ENCODE results near the gene XRRA1. TPM values are rescaled to one million over a fixed set of nuclear protein-coding genes. Genes with fewer than 3 reads are reported as not detected.

Gene XRRA1
- total RNA-seq, 1 experiment from 2014 or later: 10.4 TPM

DNA sequence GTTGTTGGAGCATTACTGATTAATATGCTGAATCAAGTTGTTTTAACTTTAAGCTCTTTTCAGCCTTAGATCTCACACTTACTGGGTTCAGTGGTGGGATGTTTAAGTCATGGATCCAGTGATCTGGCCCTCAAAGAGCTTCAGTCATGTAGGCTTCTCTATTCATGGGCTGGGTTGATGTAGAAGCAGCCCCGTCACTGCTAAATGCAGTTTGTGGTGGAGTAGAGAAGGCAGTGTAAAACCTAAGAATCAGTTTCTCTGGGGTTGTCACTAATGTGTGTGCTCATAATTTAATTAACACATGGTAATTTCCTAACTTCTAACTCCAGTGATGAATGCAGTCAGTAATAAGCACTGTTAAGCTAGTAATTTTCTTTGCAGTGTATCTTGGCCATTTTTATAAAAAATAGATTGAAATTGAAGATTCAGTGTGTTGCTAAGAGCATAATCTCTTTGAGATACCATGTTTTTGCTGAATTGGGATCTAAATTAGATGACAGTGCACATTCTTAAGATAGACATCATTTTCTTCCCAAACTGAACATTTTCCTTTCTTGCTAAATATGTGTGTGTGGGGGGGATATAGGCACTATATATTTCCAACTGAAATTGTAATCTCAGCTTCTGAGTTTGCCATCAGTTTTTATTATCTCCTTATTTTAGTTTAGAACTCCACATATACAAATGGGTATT, 9.2 kb upstream of the XRRA1 start (continued):
- TF ChIP-seq SP1 (CRISPR knock-in tag; conservative IDR thresholded peaks at IDR 0.05) (no peak), FOXK1 (CRISPR knock-in tag; IDR thresholded peaks at IDR 0.05) (no peak), SOX15 (CRISPR knock-in tag; IDR thresholded peaks at IDR 0.05) (no peak)
- TF ChIP-seq, protein P1, sequence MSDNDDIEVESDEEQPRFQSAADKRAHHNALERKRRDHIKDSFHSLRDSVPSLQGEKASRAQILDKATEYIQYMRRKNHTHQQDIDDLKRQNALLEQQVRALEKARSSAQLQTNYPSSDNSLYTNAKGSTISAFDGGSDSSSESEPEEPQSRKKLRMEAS (CRISPR knock-in tag; IDR thresholded peaks at IDR 0.05): no peak

DNA sequence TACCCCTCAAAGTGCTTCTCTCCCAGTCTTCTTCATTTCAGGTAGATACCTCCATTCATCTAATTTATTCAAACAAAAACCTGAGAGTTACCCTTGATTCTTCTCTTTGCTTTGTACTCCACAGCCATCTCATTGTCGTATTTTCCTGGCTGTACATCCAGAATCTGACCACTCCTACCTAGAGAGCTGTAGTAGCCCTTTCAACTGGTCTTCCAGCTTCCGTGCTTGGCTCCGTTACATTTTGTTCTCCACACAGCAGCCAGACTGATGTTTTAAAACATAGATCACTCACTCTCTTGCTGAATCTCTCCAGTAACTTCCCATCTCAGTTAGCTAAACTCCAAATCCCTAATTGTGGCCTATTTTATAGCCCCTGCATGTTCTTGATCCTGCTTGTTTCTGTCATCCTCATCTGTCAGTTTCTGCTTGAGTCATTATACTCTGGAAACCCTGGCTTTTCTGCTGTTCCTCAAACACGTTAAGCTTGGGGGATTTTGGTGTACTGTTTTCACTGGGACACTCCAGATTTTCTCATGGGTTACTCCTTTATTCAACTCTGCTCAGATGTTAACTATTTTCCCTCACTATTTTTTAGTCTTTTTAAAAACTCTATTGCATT, 7.6 kb upstream of the XRRA1 start:
- TF ChIP-seq MYBL2 (CRISPR knock-in tag; IDR thresholded peaks at IDR 0.05) (no peak), FOXK1 (CRISPR knock-in tag; IDR thresholded peaks at IDR 0.05) (no peak), RORB (CRISPR knock-in tag; IDR thresholded peaks at IDR 0.05) (no peak), ZNF423 (CRISPR knock-in tag; IDR thresholded peaks at IDR 0.05) (no peak), FOXP1 (CRISPR knock-in tag; IDR thresholded peaks at IDR 0.05; ENCODE audit: borderline replicate concordance) (no peak), ZNF121 (CRISPR knock-in tag; IDR thresholded peaks at IDR 0.05) (no peak), ESRRA (CRISPR knock-in tag; IDR thresholded peaks at IDR 0.05; ENCODE audit: borderline replicate concordance) (no peak), OVOL2 (CRISPR knock-in tag; IDR thresholded peaks at IDR 0.05; ENCODE audit: borderline replicate concordance) (no peak), SMAD4 (CRISPR knock-in tag; IDR thresholded peaks at IDR 0.05) (no peak)
- TF ChIP-seq, protein P2, sequence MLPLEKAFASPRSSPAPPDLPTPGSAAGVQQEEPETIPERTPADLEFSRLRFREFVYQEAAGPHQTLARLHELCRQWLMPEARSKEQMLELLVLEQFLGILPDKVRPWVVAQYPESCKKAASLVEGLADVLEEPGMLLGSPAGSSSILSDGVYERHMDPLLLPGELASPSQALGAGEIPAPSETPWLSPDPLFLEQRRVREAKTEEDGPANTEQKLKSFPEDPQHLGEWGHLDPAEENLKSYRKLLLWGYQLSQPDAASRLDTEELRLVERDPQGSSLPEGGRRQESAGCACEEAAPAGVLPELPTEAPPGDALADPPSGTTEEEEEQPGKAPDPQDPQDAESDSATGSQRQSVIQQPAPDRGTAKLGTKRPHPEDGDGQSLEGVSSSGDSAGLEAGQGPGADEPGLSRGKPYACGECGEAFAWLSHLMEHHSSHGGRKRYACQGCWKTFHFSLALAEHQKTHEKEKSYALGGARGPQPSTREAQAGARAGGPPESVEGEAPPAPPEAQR (CRISPR knock-in tag; IDR thresholded peaks at IDR 0.05): no peak
- TF ChIP-seq, protein P3, sequence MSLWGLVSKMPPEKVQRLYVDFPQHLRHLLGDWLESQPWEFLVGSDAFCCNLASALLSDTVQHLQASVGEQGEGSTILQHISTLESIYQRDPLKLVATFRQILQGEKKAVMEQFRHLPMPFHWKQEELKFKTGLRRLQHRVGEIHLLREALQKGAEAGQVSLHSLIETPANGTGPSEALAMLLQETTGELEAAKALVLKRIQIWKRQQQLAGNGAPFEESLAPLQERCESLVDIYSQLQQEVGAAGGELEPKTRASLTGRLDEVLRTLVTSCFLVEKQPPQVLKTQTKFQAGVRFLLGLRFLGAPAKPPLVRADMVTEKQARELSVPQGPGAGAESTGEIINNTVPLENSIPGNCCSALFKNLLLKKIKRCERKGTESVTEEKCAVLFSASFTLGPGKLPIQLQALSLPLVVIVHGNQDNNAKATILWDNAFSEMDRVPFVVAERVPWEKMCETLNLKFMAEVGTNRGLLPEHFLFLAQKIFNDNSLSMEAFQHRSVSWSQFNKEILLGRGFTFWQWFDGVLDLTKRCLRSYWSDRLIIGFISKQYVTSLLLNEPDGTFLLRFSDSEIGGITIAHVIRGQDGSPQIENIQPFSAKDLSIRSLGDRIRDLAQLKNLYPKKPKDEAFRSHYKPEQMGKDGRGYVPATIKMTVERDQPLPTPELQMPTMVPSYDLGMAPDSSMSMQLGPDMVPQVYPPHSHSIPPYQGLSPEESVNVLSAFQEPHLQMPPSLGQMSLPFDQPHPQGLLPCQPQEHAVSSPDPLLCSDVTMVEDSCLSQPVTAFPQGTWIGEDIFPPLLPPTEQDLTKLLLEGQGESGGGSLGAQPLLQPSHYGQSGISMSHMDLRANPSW (CRISPR knock-in tag; conservative IDR thresholded peaks at IDR 0.05; ENCODE audit: low read depth): no peak
- TF ChIP-seq, protein P1 (CRISPR knock-in tag; IDR thresholded peaks at IDR 0.05): no peak
- Mint-ChIP-seq H3K27ac (no peak overlapping the region), H3K9me3 (no peaks in the 10 kb centered on the region), H3K4me3 (no peak overlapping the region), H3K27me3 (ENCODE audit: low read depth) (no peaks in the 10 kb centered on the region), H3K4me1 (peaks cover 6% of the 10 kb centered on the region; the same call in 1 of the 2 replicates), H3K36me3 (peaks cover 11% of the 10 kb centered on the region; the same call in 1 of the 2 replicates)
- POLR2A ChIA-PET: interaction anchor here (0.5 kb wide), 1 partner anchor 429 kb away, joined by 3 read pairs; no protein-coding TSS in a partner anchor
- no peak for DNase-seq (ENCODE audit: low spot score)
- no peak for ATAC-seq
- CTCF ChIA-PET: interaction anchor here (0.9 to 1.0 kb wide), 3 partner anchors 66 to 315 kb away, joined by 3 read pairs; no protein-coding TSS in a partner anchor

DNA sequence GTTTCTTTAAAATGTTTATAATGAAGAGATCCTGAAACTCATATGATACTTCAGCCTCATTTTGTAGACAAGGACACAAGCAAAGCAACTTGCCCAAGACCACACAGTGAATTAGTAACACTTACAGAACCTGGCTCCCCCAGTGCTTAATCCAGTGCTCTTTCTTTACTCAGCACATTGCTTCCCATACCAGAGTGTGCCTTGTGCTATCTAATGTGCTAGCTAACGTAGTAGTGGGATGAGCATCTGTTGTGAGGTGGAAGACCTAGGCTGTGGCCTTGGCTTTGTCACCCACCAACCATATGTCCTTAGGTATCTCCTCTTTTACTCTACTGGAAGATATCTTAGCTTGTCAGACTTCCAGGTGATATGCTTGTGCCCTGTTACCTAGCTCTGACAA, 5.3 kb upstream of the XRRA1 start:
- no peak overlapping the region for H3K4me3 Mint-ChIP-seq
- ChIA-PET POLR2A (no interaction called here), CTCF (no interaction called here)
- H3K36me3 Mint-ChIP-seq: peaks cover 11% of the 10 kb centered on the region; the same call in 1 of the 2 replicates
- no peaks in the 10 kb centered on the region for H3K9me3 Mint-ChIP-seq
- DNase-seq (ENCODE audit: low spot score) (no peak), ATAC-seq (no peak)
- H3K27me3 Mint-ChIP-seq (ENCODE audit: low read depth): no peaks in the 10 kb centered on the region
- peaks cover 13% of the 10 kb centered on the region for H3K4me1 Mint-ChIP-seq
- no peak overlapping the region for H3K27ac Mint-ChIP-seq
- TF ChIP-seq, protein P4, sequence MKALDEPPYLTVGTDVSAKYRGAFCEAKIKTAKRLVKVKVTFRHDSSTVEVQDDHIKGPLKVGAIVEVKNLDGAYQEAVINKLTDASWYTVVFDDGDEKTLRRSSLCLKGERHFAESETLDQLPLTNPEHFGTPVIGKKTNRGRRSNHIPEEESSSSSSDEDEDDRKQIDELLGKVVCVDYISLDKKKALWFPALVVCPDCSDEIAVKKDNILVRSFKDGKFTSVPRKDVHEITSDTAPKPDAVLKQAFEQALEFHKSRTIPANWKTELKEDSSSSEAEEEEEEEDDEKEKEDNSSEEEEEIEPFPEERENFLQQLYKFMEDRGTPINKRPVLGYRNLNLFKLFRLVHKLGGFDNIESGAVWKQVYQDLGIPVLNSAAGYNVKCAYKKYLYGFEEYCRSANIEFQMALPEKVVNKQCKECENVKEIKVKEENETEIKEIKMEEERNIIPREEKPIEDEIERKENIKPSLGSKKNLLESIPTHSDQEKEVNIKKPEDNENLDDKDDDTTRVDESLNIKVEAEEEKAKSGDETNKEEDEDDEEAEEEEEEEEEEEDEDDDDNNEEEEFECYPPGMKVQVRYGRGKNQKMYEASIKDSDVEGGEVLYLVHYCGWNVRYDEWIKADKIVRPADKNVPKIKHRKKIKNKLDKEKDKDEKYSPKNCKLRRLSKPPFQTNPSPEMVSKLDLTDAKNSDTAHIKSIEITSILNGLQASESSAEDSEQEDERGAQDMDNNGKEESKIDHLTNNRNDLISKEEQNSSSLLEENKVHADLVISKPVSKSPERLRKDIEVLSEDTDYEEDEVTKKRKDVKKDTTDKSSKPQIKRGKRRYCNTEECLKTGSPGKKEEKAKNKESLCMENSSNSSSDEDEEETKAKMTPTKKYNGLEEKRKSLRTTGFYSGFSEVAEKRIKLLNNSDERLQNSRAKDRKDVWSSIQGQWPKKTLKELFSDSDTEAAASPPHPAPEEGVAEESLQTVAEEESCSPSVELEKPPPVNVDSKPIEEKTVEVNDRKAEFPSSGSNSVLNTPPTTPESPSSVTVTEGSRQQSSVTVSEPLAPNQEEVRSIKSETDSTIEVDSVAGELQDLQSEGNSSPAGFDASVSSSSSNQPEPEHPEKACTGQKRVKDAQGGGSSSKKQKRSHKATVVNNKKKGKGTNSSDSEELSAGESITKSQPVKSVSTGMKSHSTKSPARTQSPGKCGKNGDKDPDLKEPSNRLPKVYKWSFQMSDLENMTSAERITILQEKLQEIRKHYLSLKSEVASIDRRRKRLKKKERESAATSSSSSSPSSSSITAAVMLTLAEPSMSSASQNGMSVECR (CRISPR knock-in tag; IDR thresholded peaks at IDR 0.05; ENCODE audit: borderline replicate concordance): no peak
- TF ChIP-seq, protein P5, sequence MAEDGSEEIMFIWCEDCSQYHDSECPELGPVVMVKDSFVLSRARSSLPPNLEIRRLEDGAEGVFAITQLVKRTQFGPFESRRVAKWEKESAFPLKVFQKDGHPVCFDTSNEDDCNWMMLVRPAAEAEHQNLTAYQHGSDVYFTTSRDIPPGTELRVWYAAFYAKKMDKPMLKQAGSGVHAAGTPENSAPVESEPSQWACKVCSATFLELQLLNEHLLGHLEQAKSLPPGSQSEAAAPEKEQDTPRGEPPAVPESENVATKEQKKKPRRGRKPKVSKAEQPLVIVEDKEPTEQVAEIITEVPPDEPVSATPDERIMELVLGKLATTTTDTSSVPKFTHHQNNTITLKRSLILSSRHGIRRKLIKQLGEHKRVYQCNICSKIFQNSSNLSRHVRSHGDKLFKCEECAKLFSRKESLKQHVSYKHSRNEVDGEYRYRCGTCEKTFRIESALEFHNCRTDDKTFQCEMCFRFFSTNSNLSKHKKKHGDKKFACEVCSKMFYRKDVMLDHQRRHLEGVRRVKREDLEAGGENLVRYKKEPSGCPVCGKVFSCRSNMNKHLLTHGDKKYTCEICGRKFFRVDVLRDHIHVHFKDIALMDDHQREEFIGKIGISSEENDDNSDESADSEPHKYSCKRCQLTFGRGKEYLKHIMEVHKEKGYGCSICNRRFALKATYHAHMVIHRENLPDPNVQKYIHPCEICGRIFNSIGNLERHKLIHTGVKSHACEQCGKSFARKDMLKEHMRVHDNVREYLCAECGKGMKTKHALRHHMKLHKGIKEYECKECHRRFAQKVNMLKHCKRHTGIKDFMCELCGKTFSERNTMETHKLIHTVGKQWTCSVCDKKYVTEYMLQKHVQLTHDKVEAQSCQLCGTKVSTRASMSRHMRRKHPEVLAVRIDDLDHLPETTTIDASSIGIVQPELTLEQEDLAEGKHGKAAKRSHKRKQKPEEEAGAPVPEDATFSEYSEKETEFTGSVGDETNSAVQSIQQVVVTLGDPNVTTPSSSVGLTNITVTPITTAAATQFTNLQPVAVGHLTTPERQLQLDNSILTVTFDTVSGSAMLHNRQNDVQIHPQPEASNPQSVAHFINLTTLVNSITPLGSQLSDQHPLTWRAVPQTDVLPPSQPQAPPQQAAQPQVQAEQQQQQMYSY (CRISPR knock-in tag; IDR thresholded peaks at IDR 0.05): no peak
- TF ChIP-seq, protein P2 (CRISPR knock-in tag; IDR thresholded peaks at IDR 0.05): no peak
- no peak for TF ChIP-seq ELF4 (CRISPR knock-in tag; IDR thresholded peaks at IDR 0.05; ENCODE audit: low read depth)

Data from WTC11 (cell line).